ENCODE data around the gene SPOPL. TPM values are rescaled to one million over a fixed set of nuclear protein-coding genes. Genes with fewer than 3 reads are reported as not detected.

SPOPL gene
- polyA plus RNA-seq, 1 donor from 2014 or later: 16.4 TPM

- no peak overlapping the region for H3K27ac ChIP-seq (ENCODE audit: low read length)
- H3K9me3 ChIP-seq (ENCODE audit: low read length): no peaks in the 10 kb centered on the region
- H3K9ac ChIP-seq (ENCODE audit: low read length): no peak overlapping the region
- H3K36me3 ChIP-seq (ENCODE audit: insufficient read depth, low read length): no peaks in the 10 kb centered on the region
- no peaks in the 10 kb centered on the region for H4K20me1 ChIP-seq (ENCODE audit: insufficient read depth)
- H3K79me2 ChIP-seq (replicated peaks; ENCODE audit: insufficient read depth, low read length): peaks cover 5% of the 10 kb centered on the region
- no peak for TF ChIP-seq MXI1 (conservative IDR thresholded peaks at IDR 0.05; ENCODE audit: poor library complexity, severe bottlenecking)
- TF ChIP-seq EZH2 (IDR thresholded peaks at IDR 0.05; ENCODE audit: borderline replicate concordance, insufficient read depth, low read length, poor library complexity, severe bottlenecking): no peak
- no peak for TF ChIP-seq EP300 (conservative IDR thresholded peaks at IDR 0.05; ENCODE audit: poor library complexity, severe bottlenecking)
- TF ChIP-seq TAF1 (IDR thresholded peaks at IDR 0.05; ENCODE audit: low read depth): no peak
- TF ChIP-seq CTCF (IDR thresholded peaks at IDR 0.05; ENCODE audit: poor library complexity, severe bottlenecking): no peak
- no peak for TF ChIP-seq REST (IDR thresholded peaks at IDR 0.05; ENCODE audit: borderline replicate concordance)
- no peak for TF ChIP-seq RAD21 (conservative IDR thresholded peaks at IDR 0.05)
- TF ChIP-seq POLR2AphosphoS5 (IDR thresholded peaks at IDR 0.05): no peak
- TF ChIP-seq SMC3 (conservative IDR thresholded peaks at IDR 0.05; ENCODE audit: poor library complexity): no peak
- H3K9me2 ChIP-seq (ENCODE audit: insufficient read depth, low read length): no peaks in the 10 kb centered on the region
- H3F3A ChIP-seq (ENCODE audit: insufficient read depth, low read length, poor library complexity, severe bottlenecking): no peaks in the 10 kb centered on the region
- no peak overlapping the region for H2AFZ ChIP-seq (ENCODE audit: low read depth, low read length)
- no peaks in the 10 kb centered on the region for H3K27me3 ChIP-seq (ENCODE audit: insufficient read depth, low read depth, low read length)
- no peak overlapping the region for H3K4me3 ChIP-seq (ENCODE audit: low read length)
- no peak overlapping the region for H3K4me2 ChIP-seq (ENCODE audit: low read length)
Observed at GRCh38 chr2:138497294-138497693, 4.3 kb upstream of the SPOPL start.

- Histone ChIP-seq H3K27ac (ENCODE audit: low read length) (no peak overlapping the region), H3K27me3 (ENCODE audit: insufficient read depth, low read depth, low read length) (no peaks in the 10 kb centered on the region), H3K79me2 (replicated peaks; ENCODE audit: insufficient read depth, low read length) (peaks cover 29% of the 10 kb centered on the region), H4K20me1 (ENCODE audit: insufficient read depth) (no peaks in the 10 kb centered on the region), H3K4me3 (ENCODE audit: low read length) (no peak overlapping the region), H3K9me3 (ENCODE audit: low read length) (no peaks in the 10 kb centered on the region), H3F3A (ENCODE audit: insufficient read depth, low read length, poor library complexity, severe bottlenecking) (no peaks in the 10 kb centered on the region), H3K4me2 (ENCODE audit: low read length) (no peak overlapping the region), H3K36me3 (ENCODE audit: insufficient read depth, low read length) (no peaks in the 10 kb centered on the region), H3K9ac (ENCODE audit: low read length) (no peak overlapping the region), H3K9me2 (ENCODE audit: insufficient read depth, low read length) (no peaks in the 10 kb centered on the region), H2AFZ (ENCODE audit: low read depth, low read length) (no peak overlapping the region)
- TF ChIP-seq POLR2AphosphoS5 (IDR thresholded peaks at IDR 0.05) (no peak), RAD21 (conservative IDR thresholded peaks at IDR 0.05) (no peak), SMC3 (conservative IDR thresholded peaks at IDR 0.05; ENCODE audit: poor library complexity) (no peak)
Observed at GRCh38 chr2:138499684-138500083, 1.9 kb upstream of the SPOPL start.
